ENCODE measurements around the gene CXCL5. TPM values are rescaled to one million over a fixed set of nuclear protein-coding genes. Genes with fewer than 3 reads are reported as not detected.
"Not testable (repeated sequence)": the region's sequence is repeated elsewhere in the genome, so short reads cannot be mapped to it uniquely, and the experiment has no call there.

Gene CXCL5
- total RNA-seq, 1 donor from 2014 or later: 5.4 TPM

DNA sequence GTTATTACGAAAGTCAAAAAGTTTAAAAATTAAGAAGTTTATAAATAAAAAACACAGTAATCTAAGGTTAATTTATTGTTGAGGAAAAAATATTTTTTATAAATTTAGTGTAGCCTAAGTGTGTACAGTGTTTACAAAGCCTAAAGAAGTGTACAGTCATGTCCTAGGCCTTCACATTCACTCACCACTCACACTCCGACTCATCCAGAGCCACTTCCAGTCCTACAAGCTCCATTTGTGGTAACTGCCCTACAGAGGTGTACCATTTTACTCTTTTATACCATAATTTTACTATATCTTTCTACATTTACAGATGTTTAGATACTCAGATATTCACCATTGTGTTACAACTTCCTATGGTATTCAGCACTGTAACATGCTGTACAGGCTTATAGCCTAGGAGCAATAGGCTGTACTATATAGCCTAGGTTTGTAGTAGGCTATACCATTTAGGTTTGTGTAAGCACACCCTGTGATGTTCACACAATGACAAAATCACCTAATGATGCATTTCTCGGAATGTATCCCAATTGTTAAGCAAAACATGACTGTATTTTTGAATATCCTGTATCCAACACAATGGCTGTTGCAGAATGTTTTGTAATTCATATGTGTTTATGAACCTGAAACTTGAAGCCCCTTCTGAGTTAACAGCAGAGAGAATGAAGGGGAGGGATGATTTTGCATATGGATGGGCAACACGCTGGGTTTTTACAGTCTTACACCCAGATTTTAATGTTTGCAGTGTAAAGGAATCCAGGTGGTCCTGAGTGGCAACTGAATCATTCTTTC, 13.5 kb downstream of the CXCL5 start:
- ATAC-seq (no peak), DNase-seq (no peak)
- no peaks in the 10 kb centered on the region for H3K36me3 ChIP-seq
- TF ChIP-seq, protein P1, sequence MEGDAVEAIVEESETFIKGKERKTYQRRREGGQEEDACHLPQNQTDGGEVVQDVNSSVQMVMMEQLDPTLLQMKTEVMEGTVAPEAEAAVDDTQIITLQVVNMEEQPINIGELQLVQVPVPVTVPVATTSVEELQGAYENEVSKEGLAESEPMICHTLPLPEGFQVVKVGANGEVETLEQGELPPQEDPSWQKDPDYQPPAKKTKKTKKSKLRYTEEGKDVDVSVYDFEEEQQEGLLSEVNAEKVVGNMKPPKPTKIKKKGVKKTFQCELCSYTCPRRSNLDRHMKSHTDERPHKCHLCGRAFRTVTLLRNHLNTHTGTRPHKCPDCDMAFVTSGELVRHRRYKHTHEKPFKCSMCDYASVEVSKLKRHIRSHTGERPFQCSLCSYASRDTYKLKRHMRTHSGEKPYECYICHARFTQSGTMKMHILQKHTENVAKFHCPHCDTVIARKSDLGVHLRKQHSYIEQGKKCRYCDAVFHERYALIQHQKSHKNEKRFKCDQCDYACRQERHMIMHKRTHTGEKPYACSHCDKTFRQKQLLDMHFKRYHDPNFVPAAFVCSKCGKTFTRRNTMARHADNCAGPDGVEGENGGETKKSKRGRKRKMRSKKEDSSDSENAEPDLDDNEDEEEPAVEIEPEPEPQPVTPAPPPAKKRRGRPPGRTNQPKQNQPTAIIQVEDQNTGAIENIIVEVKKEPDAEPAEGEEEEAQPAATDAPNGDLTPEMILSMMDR (IDR thresholded peaks at IDR 0.05): no peak
- no peak overlapping the region for H3K4me3 ChIP-seq
- H3K27ac ChIP-seq: no peak overlapping the region
- intact Hi-C loops (cut with DNase I): no loop called here
- H3K9me3 ChIP-seq: no peaks in the 10 kb centered on the region
- no peaks in the 10 kb centered on the region for H3K27me3 ChIP-seq (ENCODE audit: low read depth)
- H3K4me1 ChIP-seq: no peaks in the 10 kb centered on the region

DNA sequence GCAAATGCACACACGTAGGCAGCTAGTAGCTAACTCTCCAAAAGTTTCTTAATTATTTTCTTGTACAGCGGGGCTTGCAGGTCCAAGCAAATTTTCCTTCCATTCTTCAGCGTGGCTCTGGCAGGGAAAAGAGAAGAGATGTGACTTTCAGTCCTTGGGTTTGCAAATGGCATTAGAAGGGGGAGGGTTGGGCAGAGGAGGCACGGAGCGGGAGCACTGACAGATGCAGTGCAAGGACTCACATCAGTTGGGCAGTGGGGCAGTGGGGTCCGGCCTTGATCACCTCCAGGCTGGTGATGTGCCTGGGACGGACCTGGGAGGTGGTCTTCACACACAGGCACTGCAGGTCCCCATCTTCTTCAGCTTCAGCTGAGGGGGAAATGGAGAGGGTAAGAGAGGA, 17.3 kb downstream of the CXCL5 start:
- ATAC-seq: peak in 1 of 2 donors; percentile 11
- H3K4me3 ChIP-seq; H3K27ac ChIP-seq; H3K36me3 ChIP-seq; H3K27me3 ChIP-seq (ENCODE audit: low read depth); DNase-seq; H3K9me3 ChIP-seq; H3K4me1 ChIP-seq; intact Hi-C loops (cut with DNase I): not testable (repeated sequence)

- intact Hi-C loops (cut with DNase I): no loop called here
- H3K36me3 ChIP-seq: no peaks in the 10 kb centered on the region
- no peaks in the 10 kb centered on the region for H3K9me3 ChIP-seq
- H3K4me1 ChIP-seq: no peaks in the 10 kb centered on the region
- DNase-seq: no peak
- no peak overlapping the region for H3K4me3 ChIP-seq
- H3K27me3 ChIP-seq (ENCODE audit: low read depth): no peaks in the 10 kb centered on the region
- ATAC-seq: no peak
- TF ChIP-seq, protein P1 (IDR thresholded peaks at IDR 0.05): no peak
- no peak overlapping the region for H3K27ac ChIP-seq
These were observed 19.0 kb downstream of the CXCL5 start for GRCh38 chr4:73979407-73979957.

- Histone ChIP-seq H3K9me3 (peaks cover 4% of the 10 kb centered on the region), H3K4me1 (no peaks in the 10 kb centered on the region), H3K36me3 (no peaks in the 10 kb centered on the region), H3K4me3 (no peak overlapping the region), H3K27ac (no peak overlapping the region), H3K27me3 (ENCODE audit: low read depth) (no peaks in the 10 kb centered on the region)
- DNase-seq: no peak
- no peak for ATAC-seq
- intact Hi-C loops (cut with DNase I): no loop called here
- TF ChIP-seq, protein P1 (IDR thresholded peaks at IDR 0.05): no peak
These were observed 19.6 kb downstream of the CXCL5 start for GRCh38 chr4:73978886-73979285.

DNA sequence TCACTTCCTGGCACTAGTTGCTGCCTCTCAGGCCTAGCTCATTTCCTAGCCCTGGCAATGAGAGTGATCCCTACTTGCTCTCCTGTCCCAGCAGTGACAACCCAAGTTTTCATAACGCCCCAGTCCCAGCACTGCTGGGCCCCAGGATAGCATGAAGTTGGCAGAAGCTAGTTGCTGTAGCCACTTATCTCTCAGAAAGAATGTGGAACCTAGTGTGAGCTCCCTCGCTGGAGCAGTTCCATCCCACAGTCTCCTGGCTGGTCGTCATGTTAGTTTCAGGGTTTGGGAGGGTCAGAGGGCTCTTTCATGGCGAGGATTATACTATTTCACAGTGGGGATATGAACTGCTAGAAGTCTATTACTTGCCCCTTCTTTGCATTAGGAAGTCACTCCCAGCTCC, 21.8 kb downstream of the CXCL5 start:
- H3K9me3 ChIP-seq: peaks cover 18% of the 10 kb centered on the region
- H3K4me3 ChIP-seq: no peak overlapping the region
- DNase-seq: no peak
- no peak overlapping the region for H3K27ac ChIP-seq
- intact Hi-C loops (cut with DNase I): no loop called here
- TF ChIP-seq, protein P1 (IDR thresholded peaks at IDR 0.05): no peak
- no peaks in the 10 kb centered on the region for H3K4me1 ChIP-seq
- H3K36me3 ChIP-seq: no peaks in the 10 kb centered on the region
- no peaks in the 10 kb centered on the region for H3K27me3 ChIP-seq (ENCODE audit: low read depth)
- no peak for ATAC-seq

DNA sequence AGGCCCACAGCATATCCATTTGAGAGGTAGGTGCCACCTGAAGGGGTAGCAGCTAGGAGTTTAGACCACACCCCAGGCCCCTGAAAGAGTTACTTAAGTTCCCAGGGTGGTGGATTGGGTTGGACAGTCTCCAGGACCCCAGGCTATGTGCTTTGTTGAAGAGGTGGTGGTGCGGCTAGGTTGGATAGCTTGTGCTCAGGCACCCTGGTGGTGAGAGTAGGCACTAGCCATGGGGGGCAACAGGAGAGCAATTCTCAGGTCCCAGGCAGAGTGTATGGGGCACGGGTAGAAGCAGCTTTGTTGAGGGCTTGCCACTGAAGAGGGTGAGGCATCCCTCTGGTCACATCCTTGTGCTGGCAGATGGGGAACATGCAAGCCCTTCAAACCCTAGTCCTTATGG, 22.3 kb downstream of the CXCL5 start:
- H3K4me3 ChIP-seq: no peak overlapping the region
- peaks cover 22% of the 10 kb centered on the region for H3K9me3 ChIP-seq
- H3K36me3 ChIP-seq: no peaks in the 10 kb centered on the region
- no peaks in the 10 kb centered on the region for H3K4me1 ChIP-seq
- intact Hi-C loops (cut with DNase I): no loop called here
- no peaks in the 10 kb centered on the region for H3K27me3 ChIP-seq (ENCODE audit: low read depth)
- H3K27ac ChIP-seq: no peak overlapping the region
- DNase-seq: no peak
- ATAC-seq: no peak
- TF ChIP-seq, protein P1 (IDR thresholded peaks at IDR 0.05): no peak
